Measurements from ENCODE around the gene TBC1D5.
"Not testable (repeated sequence)": the region's sequence is repeated elsewhere in the genome, so short reads cannot be mapped to it uniquely, and the experiment has no call there.

TBC1D5 gene

GRCh38 chr3:17634964-17635363, 107.5 kb downstream of the TBC1D5 start:
- Mint-ChIP-seq H3K27me3 (no peaks in the 10 kb centered on the region), H3K27ac (no peak overlapping the region), H3K4me1 (peaks cover 23% of the 10 kb centered on the region), H3K4me3 (no peak overlapping the region), H3K9me3 (peaks cover 3% of the 10 kb centered on the region), H3K36me3 (peaks cover 7% of the 10 kb centered on the region)
- ATAC-seq (ENCODE audit: low read depth) = no peak
- DNase-seq (ENCODE audit: low spot score in 2 of 2) = no peak

DNA sequence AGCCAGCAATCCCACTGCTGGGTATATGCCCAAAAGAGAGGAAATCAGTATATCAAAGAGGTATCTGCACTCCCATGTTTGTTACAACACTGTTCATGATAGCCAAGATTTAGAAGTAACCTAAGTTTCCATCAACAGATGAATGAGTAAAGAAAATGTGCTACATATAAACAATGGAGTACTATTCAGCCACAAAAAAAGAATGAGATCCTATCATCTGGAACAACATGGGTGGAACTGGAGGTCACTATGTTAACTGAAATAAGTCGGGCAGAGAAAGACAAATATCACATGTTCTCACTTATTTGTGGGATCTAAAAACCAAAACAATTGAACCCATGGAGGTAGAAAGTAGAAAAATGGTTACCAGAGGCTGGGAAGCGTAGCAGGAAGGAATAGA, 108.2 kb downstream of the TBC1D5 start:
- ATAC-seq (ENCODE audit: low read depth) = no peak

DNA sequence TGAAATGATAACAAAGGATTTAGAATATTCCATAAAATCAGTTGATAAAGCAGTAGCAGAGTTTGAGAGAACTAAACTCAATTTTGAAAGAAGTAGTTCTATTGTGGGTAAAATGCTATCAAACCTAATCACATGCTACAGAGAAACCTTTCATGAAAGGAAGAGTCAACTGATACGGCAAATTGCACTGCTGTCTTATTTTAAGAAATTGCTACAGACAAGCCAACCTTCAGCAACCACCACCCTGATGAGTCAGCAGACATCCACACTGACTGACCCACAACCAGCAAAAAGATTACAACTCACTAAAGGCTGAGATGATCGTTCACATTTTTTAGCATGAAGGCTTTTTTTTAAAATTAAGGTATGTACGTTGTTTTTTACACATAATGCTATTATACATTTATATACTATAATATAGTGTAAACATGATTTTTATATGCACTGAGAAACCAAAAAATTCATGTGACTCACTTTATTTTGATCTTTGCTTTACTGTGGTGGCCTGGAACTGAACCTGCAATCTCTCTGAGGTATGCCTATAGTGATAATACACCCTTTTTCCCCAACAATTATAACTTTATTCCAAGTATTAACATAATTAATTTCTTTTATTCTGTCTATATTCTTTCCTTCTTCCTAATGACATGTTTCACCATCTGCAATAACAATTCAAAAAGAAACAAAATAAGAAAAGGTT, 109.9 kb downstream of the TBC1D5 start:
- no peak for ATAC-seq (ENCODE audit: low read depth)
- Mint-ChIP-seq H3K36me3 (peaks cover 7% of the 10 kb centered on the region), H3K27ac (no peak overlapping the region), H3K4me1 (peaks cover 16% of the 10 kb centered on the region), H3K27me3 (no peaks in the 10 kb centered on the region), H3K4me3 (no peak overlapping the region), H3K9me3 (peaks cover 3% of the 10 kb centered on the region)
- DNase-seq (ENCODE audit: low spot score in 2 of 2) = no peak

More for the DNA sequence above, 108.2 kb downstream of the TBC1D5 start:
- Mint-ChIP-seq H3K9me3 (peaks cover 3% of the 10 kb centered on the region), H3K4me1 (peaks cover 16% of the 10 kb centered on the region), H3K27ac (no peak overlapping the region), H3K27me3 (no peaks in the 10 kb centered on the region), H3K4me3 (no peak overlapping the region), H3K36me3 (peaks cover 7% of the 10 kb centered on the region)
- no peak for DNase-seq (ENCODE audit: low spot score in 2 of 2)

DNA sequence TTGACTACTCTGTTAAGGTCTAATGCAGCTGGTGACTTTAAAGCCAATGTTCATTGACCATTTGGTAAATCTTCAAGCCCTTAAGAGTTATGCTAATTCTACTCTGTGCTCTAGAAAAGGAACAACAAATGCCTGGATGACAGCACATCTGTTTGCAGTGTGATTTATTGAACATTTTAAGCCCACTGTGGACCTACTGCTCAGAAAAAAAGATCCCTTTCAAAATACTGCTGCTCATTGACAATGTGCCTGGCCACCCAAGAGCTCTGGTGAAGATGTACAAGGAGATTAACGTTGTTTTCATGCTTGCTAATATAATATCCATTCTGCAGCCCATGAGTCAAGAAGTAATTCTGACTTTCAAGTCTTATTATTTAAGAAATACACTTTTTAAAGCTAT, 110.8 kb downstream of the TBC1D5 start:
- Mint-ChIP-seq H3K9me3 (peaks cover 3% of the 10 kb centered on the region), H3K4me3 (no peak overlapping the region), H3K27ac (no peak overlapping the region), H3K36me3 (peaks cover 10% of the 10 kb centered on the region), H3K4me1 (peaks cover 21% of the 10 kb centered on the region), H3K27me3 (no peaks in the 10 kb centered on the region)
- ATAC-seq (ENCODE audit: low read depth) (no peak), DNase-seq (ENCODE audit: low spot score in 2 of 2) (no peak)

DNA sequence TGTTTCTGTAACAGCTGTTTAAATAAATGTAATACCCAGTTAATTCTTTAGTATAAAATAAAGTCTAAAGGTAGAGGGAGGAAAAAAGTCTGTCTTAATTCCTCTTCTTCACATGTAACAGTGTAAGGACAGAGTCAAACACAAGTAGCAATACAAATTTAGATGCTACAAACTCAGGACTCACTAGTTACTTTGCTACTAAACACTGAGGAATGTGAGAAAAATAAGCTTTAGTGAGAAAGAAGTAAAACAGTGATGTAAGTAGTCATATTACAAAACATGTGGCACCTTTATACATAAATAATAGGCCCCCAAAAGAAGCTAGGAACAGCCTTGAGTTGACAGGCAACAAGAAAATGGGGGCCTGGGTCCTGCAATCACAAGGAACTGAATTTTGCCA, 113.0 kb downstream of the TBC1D5 start:
- no peak overlapping the region for H3K27ac Mint-ChIP-seq
- peaks cover 10% of the 10 kb centered on the region for H3K36me3 Mint-ChIP-seq
- no peak overlapping the region for H3K4me3 Mint-ChIP-seq
- DNase-seq (ENCODE audit: low spot score in 2 of 2) (no peak), ATAC-seq (ENCODE audit: low read depth) (no peak)
- H3K4me1 Mint-ChIP-seq = peaks cover 24% of the 10 kb centered on the region
- no peaks in the 10 kb centered on the region for H3K27me3 Mint-ChIP-seq
- H3K9me3 Mint-ChIP-seq = peaks cover 3% of the 10 kb centered on the region

DNA sequence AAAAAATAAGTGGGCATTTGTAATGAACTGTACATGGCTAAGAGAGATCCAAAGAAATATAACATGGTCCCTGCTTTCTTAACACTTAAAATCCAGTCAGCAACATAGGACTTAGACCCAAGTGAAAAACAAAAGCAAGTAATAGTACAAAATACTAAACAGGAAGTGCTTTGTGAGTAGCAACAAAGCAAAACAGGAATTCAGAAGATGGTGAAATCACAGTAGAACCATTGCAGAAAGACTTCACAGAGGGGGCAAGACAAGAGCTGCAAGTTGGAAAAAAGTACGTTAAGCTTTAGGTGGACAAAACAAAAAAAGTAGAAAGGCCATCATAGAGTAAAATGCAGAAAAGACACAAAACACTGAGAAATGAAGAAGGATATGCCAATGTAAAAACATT, 116.0 kb downstream of the TBC1D5 start:
- Mint-ChIP-seq H3K27me3 (no peaks in the 10 kb centered on the region), H3K4me3 (no peak overlapping the region), H3K9me3 (no peaks in the 10 kb centered on the region), H3K27ac (peak overlapping the region; percentile 45), H3K4me1 (peaks cover 14% of the 10 kb centered on the region), H3K36me3 (peaks cover 19% of the 10 kb centered on the region)
- no peak for DNase-seq (ENCODE audit: low spot score in 2 of 2)
- ATAC-seq (ENCODE audit: low read depth) = no peak

GRCh38 chr3:17625133-17625532, 117.3 kb downstream of the TBC1D5 start:
- Mint-ChIP-seq H3K27ac (no peak overlapping the region), H3K4me3 (no peak overlapping the region), H3K9me3 (no peaks in the 10 kb centered on the region), H3K27me3 (no peaks in the 10 kb centered on the region), H3K4me1 (peaks cover 11% of the 10 kb centered on the region), H3K36me3 (peaks cover 22% of the 10 kb centered on the region)
- no peak for ATAC-seq (ENCODE audit: low read depth)
- DNase-seq (ENCODE audit: low spot score in 2 of 2) = no peak

DNA sequence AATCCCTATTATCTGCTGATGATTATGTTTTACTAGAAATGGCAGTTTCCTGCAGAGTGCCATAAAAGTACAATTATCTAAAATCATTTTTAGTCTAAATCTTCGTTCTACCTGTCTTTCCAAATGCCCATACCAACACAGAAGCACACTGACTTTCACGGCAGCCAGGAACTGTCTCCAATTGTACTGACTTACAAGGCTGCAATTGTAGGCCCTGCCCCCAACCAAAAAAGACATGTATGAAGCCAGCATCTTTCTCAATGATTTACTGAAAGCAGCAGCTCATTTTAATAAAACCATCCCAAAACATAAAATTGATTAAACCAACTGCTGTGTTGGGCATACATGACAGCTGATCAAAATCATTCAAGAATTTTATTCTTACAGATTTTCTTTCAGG, 119.0 kb downstream of the TBC1D5 start:
- no peak for ATAC-seq (ENCODE audit: low read depth)
- Mint-ChIP-seq H3K36me3 (peaks cover 25% of the 10 kb centered on the region), H3K27me3 (no peaks in the 10 kb centered on the region), H3K4me1 (peaks cover 11% of the 10 kb centered on the region), H3K9me3 (no peaks in the 10 kb centered on the region), H3K4me3 (no peak overlapping the region), H3K27ac (no peak overlapping the region)
- DNase-seq (ENCODE audit: low spot score in 2 of 2) = no peak

DNA sequence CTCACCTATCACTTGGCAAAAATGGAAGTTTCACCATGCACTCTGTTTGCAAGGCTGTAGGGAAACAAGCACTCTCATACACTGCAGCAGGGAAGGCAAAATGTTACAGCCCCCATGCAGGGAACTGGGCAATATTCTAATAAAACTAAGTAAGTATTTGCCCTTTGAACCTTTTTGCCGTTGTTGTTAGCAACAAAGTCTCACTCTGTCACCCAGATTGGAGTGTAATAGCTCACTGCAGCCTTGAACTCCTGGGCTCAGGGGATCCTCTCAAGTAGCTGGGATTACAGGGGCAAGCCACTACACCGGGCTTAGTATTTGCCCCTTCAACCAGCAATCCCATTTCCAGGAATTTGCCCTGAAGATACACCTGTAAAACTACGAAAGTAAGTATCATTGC, 122.5 kb downstream of the TBC1D5 start:
- Mint-ChIP-seq H3K36me3 (peaks cover 29% of the 10 kb centered on the region), H3K27me3 (no peaks in the 10 kb centered on the region), H3K27ac (no peak overlapping the region), H3K4me3 (no peak overlapping the region), H3K4me1 (no peaks in the 10 kb centered on the region), H3K9me3 (peaks cover 2% of the 10 kb centered on the region)
- DNase-seq (ENCODE audit: low spot score in 2 of 2) (no peak), ATAC-seq (ENCODE audit: low read depth) (no peak)

GRCh38 chr3:17613017-17613416, 129.4 kb downstream of the TBC1D5 start:
- H3K27ac Mint-ChIP-seq; H3K27me3 Mint-ChIP-seq; H3K9me3 Mint-ChIP-seq; ATAC-seq (ENCODE audit: low read depth); DNase-seq (ENCODE audit: low spot score in 2 of 2); H3K4me3 Mint-ChIP-seq: not testable (repeated sequence)
- Mint-ChIP-seq H3K36me3 (peaks cover 32% of the 10 kb centered on the region), H3K4me1 (peaks cover 10% of the 10 kb centered on the region)

DNA sequence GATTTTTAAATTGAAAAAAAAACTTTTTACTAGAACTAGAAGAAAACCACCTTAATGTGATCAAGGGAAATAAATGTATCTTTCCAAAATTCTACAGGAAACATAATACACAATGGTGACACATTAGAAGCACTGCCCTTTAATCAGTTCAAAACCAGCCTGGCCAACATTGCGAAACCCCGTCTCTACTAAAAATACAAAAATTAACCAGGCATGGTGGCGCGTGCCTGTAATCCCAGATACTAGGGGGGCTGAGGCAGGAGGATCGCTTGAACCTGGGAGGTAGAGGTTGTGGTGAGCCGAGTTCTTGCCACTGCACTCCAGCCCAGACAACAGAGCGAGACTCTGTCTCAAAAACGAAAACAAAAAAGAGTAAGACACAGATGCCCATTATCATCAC, 134.5 kb downstream of the TBC1D5 start:
- no peak overlapping the region for H3K4me3 Mint-ChIP-seq

DNA sequence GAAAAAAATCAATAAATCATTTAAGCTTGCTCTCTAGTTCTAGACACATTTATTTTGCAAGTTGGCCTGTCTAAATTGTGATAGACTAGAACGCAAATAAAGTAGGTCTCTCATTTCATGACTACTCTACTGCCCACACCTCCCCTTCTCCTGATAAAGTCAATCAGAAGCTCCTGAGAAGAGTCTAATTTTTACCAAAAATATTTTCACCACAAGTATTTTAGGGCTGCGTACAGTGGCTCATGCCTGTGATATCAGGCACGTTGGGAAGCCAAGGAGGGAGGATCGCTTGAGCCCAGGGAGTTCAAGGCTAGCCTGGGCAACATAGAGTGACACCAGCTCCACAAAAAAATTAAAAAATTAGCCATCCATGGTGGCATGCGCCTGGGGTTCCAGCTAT, 136.5 kb downstream of the TBC1D5 start:
- Mint-ChIP-seq H3K9me3 (peaks cover 2% of the 10 kb centered on the region), H3K27ac (no peak overlapping the region), H3K4me1 (peaks cover 12% of the 10 kb centered on the region), H3K36me3 (peaks cover 23% of the 10 kb centered on the region), H3K4me3 (no peak overlapping the region), H3K27me3 (no peaks in the 10 kb centered on the region)
- DNase-seq (ENCODE audit: low spot score in 2 of 2) (no peak), ATAC-seq (ENCODE audit: low read depth) (no peak)

More for the DNA sequence above, 134.5 kb downstream of the TBC1D5 start:
- Mint-ChIP-seq H3K27me3 (no peaks in the 10 kb centered on the region), H3K9me3 (no peaks in the 10 kb centered on the region), H3K4me1 (peaks cover 13% of the 10 kb centered on the region), H3K27ac (no peak overlapping the region), H3K36me3 (peaks cover 25% of the 10 kb centered on the region)
- no peak for DNase-seq (ENCODE audit: low spot score in 2 of 2)
- ATAC-seq (ENCODE audit: low read depth) = no peak

- no peak overlapping the region for H3K4me3 Mint-ChIP-seq
- no peak for DNase-seq (ENCODE audit: low spot score in 2 of 2)
Observed at GRCh38 chr3:17605032-17605431, 137.4 kb downstream of the TBC1D5 start.

GRCh38 chr3:17602126-17602525, 140.3 kb downstream of the TBC1D5 start:
- Mint-ChIP-seq H3K9me3 (peaks cover 2% of the 10 kb centered on the region), H3K4me1 (peaks cover 2% of the 10 kb centered on the region), H3K36me3 (peaks cover 17% of the 10 kb centered on the region), H3K4me3 (no peak overlapping the region), H3K27ac (no peak overlapping the region), H3K27me3 (no peaks in the 10 kb centered on the region)
- DNase-seq (ENCODE audit: low spot score in 2 of 2) (no peak), ATAC-seq (ENCODE audit: low read depth) (no peak)

More at GRCh38 chr3:17605032-17605431, 137.4 kb downstream of the TBC1D5 start:
- no peak for ATAC-seq (ENCODE audit: low read depth)
- Mint-ChIP-seq H3K4me1 (peaks cover 12% of the 10 kb centered on the region), H3K9me3 (peaks cover 2% of the 10 kb centered on the region), H3K27ac (no peak overlapping the region), H3K36me3 (peaks cover 23% of the 10 kb centered on the region), H3K27me3 (no peaks in the 10 kb centered on the region)

GRCh38 chr3:17592956-17593355, 149.5 kb downstream of the TBC1D5 start:
- H3K36me3 Mint-ChIP-seq = peaks cover 39% of the 10 kb centered on the region
- peaks cover 4% of the 10 kb centered on the region for H3K9me3 Mint-ChIP-seq
- DNase-seq (ENCODE audit: low spot score in 2 of 2) (no peak), ATAC-seq (ENCODE audit: low read depth) (no peak)
- H3K4me3 Mint-ChIP-seq = no peak overlapping the region
- peaks cover 20% of the 10 kb centered on the region for H3K4me1 Mint-ChIP-seq
- no peak overlapping the region for H3K27ac Mint-ChIP-seq
- no peaks in the 10 kb centered on the region for H3K27me3 Mint-ChIP-seq
